AG08395 (cell line): ENCODE measurements around the gene GAS2L2.
"Not testable (repeated sequence)": the region's sequence is repeated elsewhere in the genome, so short reads cannot be mapped to it uniquely, and the experiment has no call there.

Source experiments
- DNase-seq: peaks from one replicate; pipeline ENCODE4 v3.0.0; 2012; ENCODE audit warnings: mixed read lengths, low spot score

Gene GAS2L2

GRCh38 chr17:35727635-35728034, 25.4 kb downstream of the GAS2L2 start:
- DNase-seq: no peak

DNA sequence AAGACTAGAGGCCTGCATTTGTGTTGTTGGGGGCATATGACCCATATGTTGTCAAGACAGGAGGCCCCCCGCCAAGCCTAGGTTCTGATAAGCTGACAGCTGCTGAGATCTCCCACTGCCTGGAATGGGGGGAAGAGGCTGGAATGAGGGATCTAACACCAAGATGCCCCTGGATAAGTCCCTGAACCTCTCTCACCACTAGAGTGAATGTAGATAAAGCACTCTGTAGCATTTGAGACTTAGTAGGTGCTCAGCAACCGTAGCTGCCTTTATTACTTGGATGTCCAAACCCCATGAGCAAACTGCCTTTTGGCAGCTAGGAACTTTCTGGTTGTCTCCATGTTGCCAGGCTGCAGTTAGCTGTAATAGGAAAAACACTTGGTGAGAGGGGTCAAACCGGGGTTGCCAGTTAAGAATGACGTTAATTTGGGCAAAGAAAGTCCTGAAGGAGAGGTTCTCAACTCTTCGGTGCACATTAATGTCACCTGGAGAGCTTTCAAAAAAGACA, 26.0 kb downstream of the GAS2L2 start:
- no peak for DNase-seq

GRCh38 chr17:35726127-35726952, 26.7 kb downstream of the GAS2L2 start:
- DNase-seq: peak; percentile 86

- no peak for DNase-seq
Measured at GRCh38 chr17:35725802-35726126, 27.3 kb downstream of the GAS2L2 start.

- no peak for DNase-seq
Measured at GRCh38 chr17:35725058-35725457, 28.0 kb downstream of the GAS2L2 start.

GRCh38 chr17:35723735-35724134, 29.3 kb downstream of the GAS2L2 start:
- no peak for DNase-seq

GRCh38 chr17:35717475-35717874, 35.6 kb downstream of the GAS2L2 start:
- DNase-seq: no peak

- DNase-seq: no peak
Measured at GRCh38 chr17:35716897-35717465, 36.1 kb downstream of the GAS2L2 start.

- DNase-seq: no peak
Measured at GRCh38 chr17:35716173-35716572, 36.9 kb downstream of the GAS2L2 start.

DNA sequence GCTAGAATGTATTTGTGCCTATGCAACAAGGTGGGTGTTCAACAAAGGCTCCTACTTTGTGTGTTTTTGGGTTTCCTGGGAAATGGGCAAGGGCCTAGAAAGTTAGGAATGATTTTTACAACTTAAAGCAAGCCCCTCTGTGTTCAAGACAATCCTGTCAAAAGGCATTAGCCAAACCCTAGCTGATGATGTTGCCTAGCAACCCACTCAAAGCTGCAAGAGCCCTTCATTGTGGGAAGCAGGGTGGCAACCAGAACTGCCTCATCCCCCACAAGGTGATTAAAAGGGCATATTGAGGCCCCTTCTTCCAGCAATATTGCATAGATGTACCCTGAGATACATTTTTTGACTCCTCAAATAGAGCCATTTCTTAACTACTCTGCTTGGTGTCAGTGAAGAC, 37.6 kb downstream of the GAS2L2 start:
- no peak for DNase-seq

GRCh38 chr17:35714988-35715387, 38.1 kb downstream of the GAS2L2 start:
- no peak for DNase-seq

GRCh38 chr17:35713069-35713728, 39.8 kb downstream of the GAS2L2 start:
- DNase-seq: peak; percentile 75

DNA sequence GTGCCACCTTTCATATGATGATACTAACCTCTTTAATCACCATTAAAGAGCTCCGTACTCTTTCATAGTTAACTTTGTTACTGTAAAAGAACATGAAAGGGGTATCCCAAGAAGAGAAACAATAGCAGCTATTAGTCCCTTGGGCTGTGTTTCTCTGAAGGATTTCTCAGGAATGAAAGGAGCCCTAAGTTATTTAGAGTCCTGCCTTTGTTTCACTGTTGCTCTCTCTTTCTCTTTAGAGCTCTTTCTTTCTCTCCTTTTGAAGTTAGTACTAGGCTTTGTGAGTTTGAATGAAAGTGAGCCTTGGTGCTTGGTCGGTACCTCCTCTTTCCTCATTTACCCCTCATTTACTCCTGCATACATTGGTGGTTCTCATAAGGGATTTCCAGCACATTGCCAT, 42.1 kb downstream of the GAS2L2 start:
- no peak for DNase-seq

DNA sequence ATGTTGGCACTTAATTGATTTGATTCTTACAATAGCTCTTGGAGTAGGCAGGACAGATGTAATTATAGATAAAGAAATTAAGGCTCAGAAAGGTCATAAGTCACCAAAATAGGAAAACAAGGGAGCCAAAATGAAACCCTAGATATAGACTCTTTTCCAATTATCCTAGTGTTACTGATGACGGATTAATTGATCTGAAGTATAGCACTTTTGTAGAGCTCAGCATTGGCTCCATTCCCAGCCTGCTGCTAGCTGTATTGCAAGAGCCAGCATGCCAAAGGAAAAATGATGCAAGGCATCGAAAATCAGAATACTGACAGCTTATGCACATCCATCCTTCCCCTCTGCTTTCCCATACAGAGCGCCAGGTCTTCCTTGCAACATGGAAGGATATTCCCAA, 43.2 kb downstream of the GAS2L2 start:
- DNase-seq: no peak

- no peak for DNase-seq
Measured at GRCh38 chr17:35708951-35709350, 44.1 kb downstream of the GAS2L2 start.

DNA sequence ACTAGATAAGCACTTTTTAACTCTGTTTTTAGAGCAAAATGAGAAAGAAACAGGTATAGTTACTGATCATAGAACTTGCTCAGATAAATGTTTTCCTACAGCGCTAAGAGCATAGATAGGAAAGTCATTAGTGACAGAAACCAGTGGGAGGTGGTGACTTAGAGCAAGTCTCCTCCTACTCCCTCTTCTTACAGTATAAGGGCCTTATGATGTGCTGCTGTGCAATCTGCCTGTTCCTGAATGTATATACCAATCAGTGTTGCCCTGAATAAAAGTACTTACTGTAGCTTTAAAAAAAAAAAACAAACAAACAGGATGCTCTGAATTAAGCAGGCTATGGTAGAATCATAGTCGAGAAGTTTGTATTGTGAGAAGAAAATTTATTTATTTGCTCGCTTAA, 44.9 kb downstream of the GAS2L2 start:
- DNase-seq: no peak

DNA sequence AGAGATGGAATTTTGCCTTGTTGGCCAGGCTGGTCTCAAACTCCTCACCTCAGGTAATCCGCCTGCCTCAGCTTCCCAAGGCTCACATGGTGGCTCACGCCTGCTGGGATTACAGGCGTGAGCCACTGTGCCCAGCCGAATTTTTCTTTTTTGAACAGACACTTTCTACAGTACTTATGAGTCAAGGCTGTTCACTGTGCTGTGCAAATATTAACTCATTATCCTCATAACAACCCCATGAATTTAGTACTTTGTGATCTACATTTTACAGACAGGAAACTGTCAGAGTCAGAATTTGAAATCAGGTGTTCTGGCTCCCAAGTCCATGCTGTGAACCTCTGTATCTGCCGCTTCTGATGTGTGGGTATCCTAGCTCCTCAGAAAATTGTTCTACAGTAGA, 47.3 kb downstream of the GAS2L2 start:
- DNase-seq: no peak

DNA sequence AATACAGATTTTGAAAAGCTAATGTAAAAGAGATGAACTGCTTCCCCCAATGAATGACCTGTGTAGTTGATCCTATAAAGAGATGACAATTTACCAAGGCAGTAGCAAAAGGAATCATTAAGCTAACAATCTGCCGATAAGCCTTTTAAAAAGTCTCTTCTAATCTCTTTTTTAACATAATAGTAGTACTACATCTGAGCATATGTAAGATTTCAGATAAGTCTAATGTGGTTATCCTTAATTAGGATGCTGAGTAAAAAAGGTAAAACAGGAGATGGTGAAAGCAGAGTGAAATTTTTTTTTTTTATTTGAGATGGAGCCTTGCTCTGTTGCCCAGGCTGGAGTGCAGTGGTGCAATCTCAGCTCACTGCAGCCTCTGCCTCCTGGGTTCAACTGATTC, 47.8 kb downstream of the GAS2L2 start:
- DNase-seq: no peak

DNA sequence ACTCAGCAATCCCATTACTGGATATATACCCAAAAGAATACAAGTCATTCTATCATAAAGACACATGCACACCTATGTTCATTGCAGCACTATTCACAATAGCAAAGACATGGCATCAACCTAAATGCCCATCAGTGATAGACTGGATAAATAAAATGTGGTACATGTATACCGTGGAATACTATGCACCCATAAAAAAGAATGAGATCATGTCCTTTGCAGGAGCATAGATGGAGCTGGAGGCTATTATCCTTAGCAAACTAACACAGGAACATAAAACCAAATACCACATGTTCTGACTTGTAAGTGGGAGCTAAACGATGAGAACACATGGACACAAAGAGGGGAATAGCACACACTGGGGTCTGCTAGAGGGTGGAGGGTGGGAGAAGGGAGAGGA, 49.7 kb downstream of the GAS2L2 start:
- not testable (repeated sequence) for DNase-seq

DNA sequence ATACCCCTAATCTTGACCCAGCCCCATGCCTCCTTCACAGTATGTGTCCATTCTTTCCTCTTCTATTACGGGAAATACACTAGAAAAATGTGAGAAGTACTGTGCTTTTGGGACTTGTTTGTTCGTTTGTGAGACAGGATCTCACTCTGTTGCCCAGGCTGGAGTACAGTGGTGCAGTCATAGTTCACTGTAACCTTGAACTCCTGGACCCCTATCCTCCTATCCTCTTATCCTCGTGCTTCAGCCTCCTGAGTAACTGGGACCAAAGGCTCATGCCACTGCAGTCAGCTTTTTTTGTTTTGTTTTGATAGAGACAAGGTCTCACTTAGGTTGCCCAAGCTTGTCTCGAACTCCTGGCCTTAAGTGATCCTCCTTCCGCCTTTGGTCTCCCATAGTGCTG, 51.5 kb downstream of the GAS2L2 start:
- DNase-seq: no peak

DNA sequence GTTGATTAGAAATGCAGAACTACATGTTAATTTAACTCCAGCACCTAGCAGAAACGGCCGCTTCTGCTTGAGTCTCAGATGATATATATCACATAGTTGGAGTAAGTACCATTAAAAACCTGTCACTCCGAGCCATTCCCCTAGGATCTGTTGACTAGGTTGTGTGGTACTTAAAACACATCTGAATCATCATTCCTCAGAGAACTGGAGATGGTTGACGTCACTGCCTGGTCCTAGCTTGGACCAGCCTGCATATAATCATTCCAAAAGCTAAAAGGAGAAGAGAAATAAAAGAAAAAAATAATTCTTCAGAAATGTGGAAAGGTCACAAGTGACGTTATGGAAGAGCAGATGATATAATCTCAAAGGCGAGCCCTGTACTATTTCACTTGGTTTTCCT, 52.9 kb downstream of the GAS2L2 start:
- no peak for DNase-seq

- no peak for DNase-seq
Measured at GRCh38 chr17:35698800-35699199, 54.2 kb downstream of the GAS2L2 start.

DNA sequence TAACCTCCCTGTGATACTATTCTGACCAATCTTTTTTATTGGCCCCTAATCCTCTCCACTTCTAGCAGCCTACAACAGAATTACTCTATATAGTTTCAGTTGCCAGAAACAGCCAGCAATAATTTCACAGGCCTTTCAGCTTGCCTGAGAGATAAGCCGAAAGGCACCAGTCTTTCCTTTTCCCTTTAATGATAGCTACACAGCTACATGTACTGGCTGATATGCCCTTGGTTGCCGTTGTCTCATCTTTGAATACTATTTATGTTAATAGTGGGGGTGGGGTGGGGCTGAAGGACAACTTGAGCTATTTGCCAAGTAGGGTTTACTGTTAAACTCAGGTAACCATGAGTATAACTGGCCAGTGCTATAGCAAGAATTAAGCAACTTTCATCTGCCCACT, 57.4 kb downstream of the GAS2L2 start:
- no peak for DNase-seq
